HepG2 (cell line): ENCODE results near the gene TRPC6.

ENCODE experiments used
- IRF2 ChIP-seq: IDR thresholded peaks from 2 replicates; pipeline ENCODE4 v1.6.1; 2018; ENCODE audit warnings: missing genetic modification reagents, missing compliant biosample characterization
- POLR2A ChIP-seq, 2 experiments: IDR thresholded peaks; 2 replicates each; pipeline ENCODE4 v1.6.1; 2011; ENCODE audit warnings: low read depth in 2 of 2, low read length in 2 of 2, mild to moderate bottlenecking in 1 of 2, moderate library complexity in 1 of 2; ENCODE audit not compliant: insufficient read depth in 1 of 2
- SP4 ChIP-seq: sonication (generic); formaldehyde crosslinking; IDR thresholded peaks from 2 replicates; pipeline ENCODE4 v1.8.1; 2023; ENCODE audit warnings: mild to moderate bottlenecking, missing genetic modification reagents
- TP53 ChIP-seq: sonication (generic); formaldehyde crosslinking; conservative IDR thresholded peaks from 2 replicates; pipeline ENCODE4 v1.4.0; 2020; ENCODE audit warnings: missing genetic modification reagents
- ZNF331 ChIP-seq: sonication (generic); formaldehyde crosslinking; IDR thresholded peaks from 2 replicates; pipeline ENCODE4 v1.4.0; 2020; ENCODE audit warnings: missing genetic modification reagents
- ZNF430 ChIP-seq: sonication (generic); formaldehyde crosslinking; IDR thresholded peaks from 2 replicates; pipeline ENCODE4 v1.9.0; 2021; ENCODE audit warnings: mild to moderate bottlenecking, missing genetic modification reagents
- ZZZ3 ChIP-seq: sonication (generic); formaldehyde crosslinking; IDR thresholded peaks from 2 replicates; pipeline ENCODE4 v1.4.0; 2020; ENCODE audit warnings: missing genetic modification reagents, mild to moderate bottlenecking, borderline replicate concordance
- TF ChIP-seq, protein P1 (sequence below): sonication (generic); formaldehyde crosslinking; IDR thresholded peaks from 2 replicates; pipeline ENCODE4 v1.4.0; 2020; ENCODE audit warnings: low read depth, mild to moderate bottlenecking, missing genetic modification reagents
- TF ChIP-seq, protein P2 (sequence below): sonication (generic); formaldehyde crosslinking; IDR thresholded peaks from 2 replicates; pipeline ENCODE4 v1.5.0; 2020; ENCODE audit warnings: mild to moderate bottlenecking, missing genetic modification reagents, moderate library complexity

DNA sequence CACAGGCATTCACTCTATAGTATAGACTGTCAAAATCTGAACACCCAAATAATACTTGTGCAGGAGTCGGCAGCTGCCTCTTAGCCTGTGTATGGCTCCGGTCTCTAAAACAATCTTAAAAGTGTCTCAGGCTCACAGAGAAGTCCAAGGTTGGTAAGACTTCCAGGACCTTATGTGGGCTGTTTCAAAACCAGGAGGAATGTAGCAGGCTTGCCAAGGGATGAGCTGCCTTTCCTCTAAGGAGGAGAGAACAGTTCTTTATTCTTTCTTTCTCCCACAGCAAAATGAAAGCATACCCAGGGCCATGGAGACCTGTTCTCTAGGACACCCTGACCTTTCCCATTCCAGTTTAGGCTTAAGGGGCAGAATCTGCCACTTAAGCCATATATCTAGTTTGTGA lies 176.5 kb downstream of the TRPC6 start:
- TF ChIP-seq, protein P1, sequence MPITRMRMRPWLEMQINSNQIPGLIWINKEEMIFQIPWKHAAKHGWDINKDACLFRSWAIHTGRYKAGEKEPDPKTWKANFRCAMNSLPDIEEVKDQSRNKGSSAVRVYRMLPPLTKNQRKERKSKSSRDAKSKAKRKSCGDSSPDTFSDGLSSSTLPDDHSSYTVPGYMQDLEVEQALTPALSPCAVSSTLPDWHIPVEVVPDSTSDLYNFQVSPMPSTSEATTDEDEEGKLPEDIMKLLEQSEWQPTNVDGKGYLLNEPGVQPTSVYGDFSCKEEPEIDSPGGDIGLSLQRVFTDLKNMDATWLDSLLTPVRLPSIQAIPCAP (CRISPR knock-in tag): no peak
- no peak for TF ChIP-seq POLR2A (IDR thresholded peaks at IDR 0.05; ENCODE audit: insufficient read depth in 1 of 2, low read depth in 2 of 2, low read length in 2 of 2)
- TF ChIP-seq ZNF430 (CRISPR knock-in tag): no peak
- TF ChIP-seq, protein P2, sequence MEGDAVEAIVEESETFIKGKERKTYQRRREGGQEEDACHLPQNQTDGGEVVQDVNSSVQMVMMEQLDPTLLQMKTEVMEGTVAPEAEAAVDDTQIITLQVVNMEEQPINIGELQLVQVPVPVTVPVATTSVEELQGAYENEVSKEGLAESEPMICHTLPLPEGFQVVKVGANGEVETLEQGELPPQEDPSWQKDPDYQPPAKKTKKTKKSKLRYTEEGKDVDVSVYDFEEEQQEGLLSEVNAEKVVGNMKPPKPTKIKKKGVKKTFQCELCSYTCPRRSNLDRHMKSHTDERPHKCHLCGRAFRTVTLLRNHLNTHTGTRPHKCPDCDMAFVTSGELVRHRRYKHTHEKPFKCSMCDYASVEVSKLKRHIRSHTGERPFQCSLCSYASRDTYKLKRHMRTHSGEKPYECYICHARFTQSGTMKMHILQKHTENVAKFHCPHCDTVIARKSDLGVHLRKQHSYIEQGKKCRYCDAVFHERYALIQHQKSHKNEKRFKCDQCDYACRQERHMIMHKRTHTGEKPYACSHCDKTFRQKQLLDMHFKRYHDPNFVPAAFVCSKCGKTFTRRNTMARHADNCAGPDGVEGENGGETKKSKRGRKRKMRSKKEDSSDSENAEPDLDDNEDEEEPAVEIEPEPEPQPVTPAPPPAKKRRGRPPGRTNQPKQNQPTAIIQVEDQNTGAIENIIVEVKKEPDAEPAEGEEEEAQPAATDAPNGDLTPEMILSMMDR (CRISPR knock-in tag): no peak
- TF ChIP-seq ZNF331 (CRISPR knock-in tag): no peak
- no peak for TF ChIP-seq ZZZ3
- no peak for TF ChIP-seq SP4 (CRISPR knock-in tag)
- no peak for TF ChIP-seq TP53 (CRISPR knock-in tag)
- no peak for TF ChIP-seq IRF2 (CRISPR knock-in tag)
